SK-N-SH (cell line): ENCODE results near the gene SDF2L1. TPM values are rescaled to one million over a fixed set of nuclear protein-coding genes. Genes with fewer than 3 reads are reported as not detected.

Experiments used
- CTCF ChIA-PET: fragments of 300-600, 350-600 bp; formaldehyde crosslinking; extraction: SDS; loops from one replicate; lab custom pipeline; 2021; lab: Yijun Ruan, JAX
- POLR2A ChIA-PET: fragments of 350-600 bp; sonication (Branson Sonifier 250); formaldehyde crosslinking; extraction: SDS; loops from one replicate; lab custom pipeline; 2020; ENCODE audit warnings: antibody characterized with exemption, inconsistent platforms; lab: Yijun Ruan, JAX
- DNase-seq: peaks from one replicate; pipeline ENCODE4 v3.0.0; 2012
- H2AFZ ChIP-seq: fragments of 200-600 bp; sonication (generic); 2 replicates; pipeline ENCODE4 v1.8.1; 2016; ENCODE audit warnings: antibody characterized with exemption, mild to moderate bottlenecking, low read depth
- H3F3A ChIP-seq: fragments of 200-600 bp; sonication (generic); replicated peaks from 2 replicates; pipeline ENCODE3; 2016; ENCODE audit warnings: antibody characterized with exemption, mild to moderate bottlenecking; ENCODE audit not compliant: insufficient read depth
- H3K27ac ChIP-seq, 2 experiments: fragments of 200-500 bp in 1 of 2; fragments of 200-600 bp in 1 of 2; sonication (Bioruptor generic) in 1 of 2; sonication (generic), shearing (Covaris generic) in 1 of 2; 2 replicates each; pipeline versions ENCODE4 v1.5.1 to v1.6.1; 2014 to 2016; ENCODE audit warnings: low read depth in 2 of 2, inconsistent platforms in 1 of 2, low read length in 1 of 2, mild to moderate bottlenecking in 1 of 2, mixed read lengths in 1 of 2
- H3K27me3 ChIP-seq: fragments of 200-600 bp; sonication (generic), shearing (Covaris generic); 2 replicates; pipeline ENCODE4 v1.6.1; 2016; ENCODE audit warnings: mixed run types; ENCODE audit not compliant: insufficient read depth
- H3K36me3 ChIP-seq, 2 experiments: fragments of 200-500 bp in 1 of 2; fragments of 200-600 bp in 1 of 2; sonication (Bioruptor generic) in 1 of 2; sonication (generic) in 1 of 2; replicated peaks in 1 of 2; 2 replicates each; pipeline versions ENCODE3 to v1.5.1; 2014 to 2016; ENCODE audit warnings: low read length in 1 of 2, mild to moderate bottlenecking in 1 of 2; ENCODE audit not compliant: insufficient read depth in 2 of 2, control insufficient read depth in 1 of 2
- H3K4me1 ChIP-seq, 2 experiments: fragments of 200-500 bp in 1 of 2; fragments of 200-600 bp in 1 of 2; sonication (Bioruptor generic) in 1 of 2; sonication (generic), shearing (Covaris generic) in 1 of 2; 2 replicates each; pipeline versions ENCODE4 v1.5.1 to v1.6.1; 2014 to 2016; ENCODE audit warnings: low read depth in 1 of 2, low read length in 1 of 2, mixed run types in 1 of 2; ENCODE audit not compliant: insufficient read depth in 2 of 2, control insufficient read depth in 1 of 2
- H3K4me2 ChIP-seq: fragments of 200-600 bp; sonication (generic), shearing (Covaris generic); 2 replicates; pipeline ENCODE4 v1.6.1; 2017; ENCODE audit warnings: mixed run types
- H3K4me3 ChIP-seq, 2 experiments: fragments of 200-500 bp in 1 of 2; fragments of 200-600 bp in 1 of 2; sonication (Bioruptor generic) in 1 of 2; sonication (generic), shearing (Covaris generic) in 1 of 2; 2 replicates each; pipeline versions ENCODE4 v1.5.1 to v1.8.1; 2014 to 2016; ENCODE audit warnings: low read depth in 2 of 2, inconsistent platforms in 1 of 2, low read length in 1 of 2, mild to moderate bottlenecking in 1 of 2, mixed read lengths in 1 of 2, moderate library complexity in 1 of 2
- H3K79me2 ChIP-seq: fragments of 200-600 bp; sonication (generic); 2 replicates; pipeline ENCODE4 v1.8.1; 2017; ENCODE audit warnings: mild to moderate bottlenecking; ENCODE audit not compliant: insufficient read depth
- H3K9ac ChIP-seq: fragments of 200-600 bp; sonication (generic); 2 replicates; pipeline ENCODE4 v1.6.1; 2017; ENCODE audit warnings: mixed run types
- H3K9me2 ChIP-seq: fragments of 200-600 bp; sonication (generic); 2 replicates; pipeline ENCODE4 v1.6.1; 2017; ENCODE audit warnings: mixed run types
- H3K9me3 ChIP-seq: fragments of 200-600 bp; sonication (generic); 2 replicates; pipeline ENCODE4 v1.6.1; 2017; ENCODE audit warnings: mixed run types, mild to moderate bottlenecking, moderate library complexity
- H4K20me1 ChIP-seq: fragments of 200-600 bp; sonication (generic); 2 replicates; pipeline ENCODE4 v1.6.1; 2017; ENCODE audit warnings: mild to moderate bottlenecking, mixed run types; ENCODE audit not compliant: insufficient read depth
- EZH2phosphoT487 ChIP-seq: fragments of 200-600 bp; sonication (generic); IDR thresholded peaks from 2 replicates; pipeline ENCODE4 v1.6.1; 2017; ENCODE audit warnings: low read depth, mixed run types, mild to moderate bottlenecking, antibody characterized with exemption, moderate library complexity, borderline replicate concordance
- GABPA ChIP-seq: IDR thresholded peaks from 2 replicates; pipeline ENCODE4 v1.4.0; 2012; ENCODE audit warnings: low read depth, mild to moderate bottlenecking
- GATA2 ChIP-seq: sonication (generic); formaldehyde crosslinking; IDR thresholded peaks from 2 replicates; pipeline ENCODE4 v1.5.0; 2020; ENCODE audit warnings: mild to moderate bottlenecking, missing genetic modification reagents
- NFIC ChIP-seq: IDR thresholded peaks from 2 replicates; pipeline ENCODE4 v1.4.0; 2012; ENCODE audit warnings: borderline replicate concordance
- PBX3 ChIP-seq: IDR thresholded peaks from 2 replicates; pipeline ENCODE4; 2012
- POLR2AphosphoS5 ChIP-seq: IDR thresholded peaks from 2 replicates; pipeline ENCODE4 v1.6.1; 2012; ENCODE audit warnings: low read depth, low read length
- SMC3 ChIP-seq: IDR thresholded peaks from 2 replicates; pipeline ENCODE4 v1.6.1; 2012; ENCODE audit warnings: low read depth, low read length, improper control_type of control experiment
- USF1 ChIP-seq: IDR thresholded peaks from 2 replicates; pipeline ENCODE4 v1.4.0; 2012; ENCODE audit warnings: low read depth, borderline replicate concordance
- WGBS: methylation state at CpG from one replicate; pipeline ENCODE4 v1.1.6; 2017; ENCODE audit warnings: low lambda C conversion rate; 5-methylcytosine and 5-hydroxymethylcytosine counted together
- polyA plus RNA-seq, 3 experiments: library from polyadenylated mRNA; depleted of rRNA; stranded (reverse); fragments of >200 nt; gene quantifications; 2 replicates each; pipeline ENCODE4 v1.2.3, GENCODE V29; 2012
- TF ChIP-seq, protein P1 (sequence below): IDR thresholded peaks from 2 replicates; pipeline ENCODE4 v1.4.0; 2012; ENCODE audit warnings: low read depth, borderline replicate concordance

SDF2L1 gene
- polyA plus RNA-seq, 1 of the 3 experiments (the other 2 are of a cell fraction): 60.9 TPM

GRCh38 chr22:21661991-21662390, 19.9 kb downstream of the SDF2L1 start:
- no peak for DNase-seq
- WGBS: 94% methylated on average over 5 of the region's 5 CpGs
- Histone ChIP-seq H3K9me2 (no peaks in the 10 kb centered on the region), H4K20me1 (no peaks in the 10 kb centered on the region), H3K4me1 (peaks cover 0 to 8% of the 10 kb centered on the region in 2 experiments; a peak in 1 of 4 replicates), H3K27me3 (no peaks in the 10 kb centered on the region), H3F3A (peaks cover 9% of the 10 kb centered on the region), H3K9ac (no peak overlapping the region), H3K36me3 (no peaks in the 10 kb centered on the region), H3K9me3 (no peaks in the 10 kb centered on the region), H3K79me2 (peaks cover 11% of the 10 kb centered on the region), H3K4me3 (no peak overlapping the region), H2AFZ (no peak overlapping the region), H3K27ac (no peak overlapping the region), H3K4me2 (no peak overlapping the region)
- POLR2A ChIA-PET: no interaction called here
- CTCF ChIA-PET: interaction anchor here (0.6 kb wide), 1 partner anchor 175 kb away, joined by 3 read pairs; no protein-coding TSS in a partner anchor
- TF ChIP-seq, protein P1, sequence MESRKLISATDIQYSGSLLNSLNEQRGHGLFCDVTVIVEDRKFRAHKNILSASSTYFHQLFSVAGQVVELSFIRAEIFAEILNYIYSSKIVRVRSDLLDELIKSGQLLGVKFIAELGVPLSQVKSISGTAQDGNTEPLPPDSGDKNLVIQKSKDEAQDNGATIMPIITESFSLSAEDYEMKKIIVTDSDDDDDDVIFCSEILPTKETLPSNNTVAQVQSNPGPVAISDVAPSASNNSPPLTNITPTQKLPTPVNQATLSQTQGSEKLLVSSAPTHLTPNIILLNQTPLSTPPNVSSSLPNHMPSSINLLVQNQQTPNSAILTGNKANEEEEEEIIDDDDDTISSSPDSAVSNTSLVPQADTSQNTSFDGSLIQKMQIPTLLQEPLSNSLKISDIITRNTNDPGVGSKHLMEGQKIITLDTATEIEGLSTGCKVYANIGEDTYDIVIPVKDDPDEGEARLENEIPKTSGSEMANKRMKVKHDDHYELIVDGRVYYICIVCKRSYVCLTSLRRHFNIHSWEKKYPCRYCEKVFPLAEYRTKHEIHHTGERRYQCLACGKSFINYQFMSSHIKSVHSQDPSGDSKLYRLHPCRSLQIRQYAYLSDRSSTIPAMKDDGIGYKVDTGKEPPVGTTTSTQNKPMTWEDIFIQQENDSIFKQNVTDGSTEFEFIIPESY: no peak
- TF ChIP-seq USF1: no peak

DNA sequence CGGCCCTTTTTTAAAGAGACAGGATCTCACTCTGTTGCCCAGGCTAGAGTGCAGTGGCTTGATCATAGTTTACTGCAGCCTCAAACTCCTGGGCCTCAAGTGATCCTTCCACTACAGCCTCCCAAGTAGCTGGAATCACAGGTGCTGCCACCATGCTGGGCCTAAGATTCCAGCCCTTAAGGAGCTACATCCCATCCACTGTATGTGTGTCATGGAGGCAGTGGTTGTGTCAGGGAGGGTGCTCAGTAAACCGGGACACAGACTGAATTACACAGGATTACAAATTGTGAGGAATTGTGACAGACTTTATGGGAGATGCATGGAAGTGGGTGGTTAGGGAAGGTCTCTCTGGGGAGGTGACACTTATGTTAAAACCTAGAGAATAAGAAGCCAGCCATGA, 21.6 kb downstream of the SDF2L1 start:
- no peak for TF ChIP-seq PBX3
- TF ChIP-seq POLR2AphosphoS5: no peak
- TF ChIP-seq GABPA: no peak
- no peak for TF ChIP-seq EZH2phosphoT487
- no peak for TF ChIP-seq NFIC
- no peak for TF ChIP-seq SMC3
- no peak for TF ChIP-seq GATA2
- no peaks in the 10 kb centered on the region for H3K27me3 ChIP-seq
- H3K9me3 ChIP-seq: no peaks in the 10 kb centered on the region
- H4K20me1 ChIP-seq: no peaks in the 10 kb centered on the region
- no peak overlapping the region for H2AFZ ChIP-seq
- H3K36me3 ChIP-seq: no peaks in the 10 kb centered on the region
- H3K4me3 ChIP-seq: no peak overlapping the region
- no peak overlapping the region for H3K9ac ChIP-seq
- peaks cover 21% of the 10 kb centered on the region for H3K79me2 ChIP-seq
- H3K4me1 ChIP-seq: peaks cover 0 to 2% of the 10 kb centered on the region in 2 experiments; a peak in 1 of 4 replicates
- POLR2A ChIA-PET: no interaction called here
- DNase-seq: no peak
- H3F3A ChIP-seq: peaks cover 8% of the 10 kb centered on the region
- H3K4me2 ChIP-seq: no peak overlapping the region
- H3K27ac ChIP-seq: no peak overlapping the region
- WGBS: 75% methylated on average over 2 of the region's 2 CpGs
- CTCF ChIA-PET: interaction anchor here (0.8 kb wide), 1 partner anchor 289 kb away, joined by 3 read pairs; the partner anchor contains the start of gene PPM1F
- no peaks in the 10 kb centered on the region for H3K9me2 ChIP-seq
